ENCODE data around the gene KDM4C. TPM values are rescaled to one million over a fixed set of nuclear protein-coding genes. Genes with fewer than 3 reads are reported as not detected.

Gene KDM4C
- total RNA-seq, 1 experiment from 2014 or later: 16.8 TPM

DNA sequence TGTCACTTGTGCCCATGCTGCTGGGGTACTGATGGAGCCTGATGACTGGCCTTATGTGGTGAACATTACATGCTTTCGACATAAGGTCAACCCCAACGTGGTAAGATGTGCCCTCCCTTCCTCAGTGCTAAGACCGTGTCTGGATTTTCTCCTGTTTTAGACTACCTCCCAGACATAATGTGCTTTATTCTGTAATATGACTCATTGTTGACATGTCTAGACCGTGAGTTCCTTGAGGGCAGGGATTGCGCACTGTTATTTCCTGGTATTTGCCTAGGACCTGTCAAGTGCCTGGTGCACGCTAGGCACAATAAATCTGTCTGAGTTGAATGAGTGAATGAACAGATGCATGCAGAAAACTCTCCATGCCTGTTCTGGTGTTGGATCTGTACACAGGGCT lies 346.0 kb downstream of the KDM4C start:
- Histone ChIP-seq H3K27ac (ENCODE audit: low read depth, low read length) (no peak overlapping the region), H3K27me3 (ENCODE audit: insufficient read depth, low read length) (no peaks in the 10 kb centered on the region), H4K20me1 (ENCODE audit: insufficient read depth) (no peaks in the 10 kb centered on the region), H3K36me3 (ENCODE audit: control insufficient read depth in 1 of 2, insufficient read depth in 2 of 2, low read length in 2 of 2) (no peaks in the 10 kb centered on the region), H3K4me2 (ENCODE audit: low read length) (no peak overlapping the region), H3K9ac (ENCODE audit: low read length) (no peak overlapping the region), H3K9me3 (ENCODE audit: control insufficient read depth in 1 of 2, insufficient read depth in 1 of 2, low read depth in 1 of 2, low read length in 2 of 2) (no peaks in the 10 kb centered on the region), H3K79me2 (ENCODE audit: insufficient read depth, low read length) (no peaks in the 10 kb centered on the region), H2AFZ (ENCODE audit: low read depth, low read length, poor library complexity, severe bottlenecking) (no peak overlapping the region), H3K4me3 (replicated peaks in 1 of 2; ENCODE audit: low read depth in 1 of 2, low read length in 2 of 2) (no peak overlapping the region), H3K9me2 (ENCODE audit: insufficient read depth) (no peaks in the 10 kb centered on the region), H3K4me1 (ENCODE audit: control insufficient read depth in 1 of 2, insufficient read depth in 2 of 2, low read length in 2 of 2) (no peaks in the 10 kb centered on the region)
- no peak for TF ChIP-seq FOSL1 (IDR thresholded peaks at IDR 0.05; ENCODE audit: low read depth)
- TF ChIP-seq, protein P1, sequence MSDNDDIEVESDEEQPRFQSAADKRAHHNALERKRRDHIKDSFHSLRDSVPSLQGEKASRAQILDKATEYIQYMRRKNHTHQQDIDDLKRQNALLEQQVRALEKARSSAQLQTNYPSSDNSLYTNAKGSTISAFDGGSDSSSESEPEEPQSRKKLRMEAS (IDR thresholded peaks at IDR 0.05): no peak
- TF ChIP-seq EZH2phosphoT487 (IDR thresholded peaks at IDR 0.05; ENCODE audit: borderline replicate concordance): no peak
- TF ChIP-seq, protein P2, sequence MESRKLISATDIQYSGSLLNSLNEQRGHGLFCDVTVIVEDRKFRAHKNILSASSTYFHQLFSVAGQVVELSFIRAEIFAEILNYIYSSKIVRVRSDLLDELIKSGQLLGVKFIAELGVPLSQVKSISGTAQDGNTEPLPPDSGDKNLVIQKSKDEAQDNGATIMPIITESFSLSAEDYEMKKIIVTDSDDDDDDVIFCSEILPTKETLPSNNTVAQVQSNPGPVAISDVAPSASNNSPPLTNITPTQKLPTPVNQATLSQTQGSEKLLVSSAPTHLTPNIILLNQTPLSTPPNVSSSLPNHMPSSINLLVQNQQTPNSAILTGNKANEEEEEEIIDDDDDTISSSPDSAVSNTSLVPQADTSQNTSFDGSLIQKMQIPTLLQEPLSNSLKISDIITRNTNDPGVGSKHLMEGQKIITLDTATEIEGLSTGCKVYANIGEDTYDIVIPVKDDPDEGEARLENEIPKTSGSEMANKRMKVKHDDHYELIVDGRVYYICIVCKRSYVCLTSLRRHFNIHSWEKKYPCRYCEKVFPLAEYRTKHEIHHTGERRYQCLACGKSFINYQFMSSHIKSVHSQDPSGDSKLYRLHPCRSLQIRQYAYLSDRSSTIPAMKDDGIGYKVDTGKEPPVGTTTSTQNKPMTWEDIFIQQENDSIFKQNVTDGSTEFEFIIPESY (IDR thresholded peaks at IDR 0.05; ENCODE audit: extremely low read depth, insufficient replicate concordance, low read length): no peak
- ChIA-PET RAD21 (ENCODE audit: low non-redundant PET in 1 of 2, low total read pairs in 2 of 2, uncharacterized antibody in 2 of 2, unreplicated experiment in 2 of 2) (no interaction called here), POLR2A (no interaction called here), CTCF (no interaction called here)
- intact Hi-C loops (cut with micrococcal nuclease): no loop called here
- ATAC-seq (no peak), DNase-seq (ENCODE audit: low read depth, low spot score) (no peak)
- no TSS peak for BruUV-seq (replicated peaks)

DNA sequence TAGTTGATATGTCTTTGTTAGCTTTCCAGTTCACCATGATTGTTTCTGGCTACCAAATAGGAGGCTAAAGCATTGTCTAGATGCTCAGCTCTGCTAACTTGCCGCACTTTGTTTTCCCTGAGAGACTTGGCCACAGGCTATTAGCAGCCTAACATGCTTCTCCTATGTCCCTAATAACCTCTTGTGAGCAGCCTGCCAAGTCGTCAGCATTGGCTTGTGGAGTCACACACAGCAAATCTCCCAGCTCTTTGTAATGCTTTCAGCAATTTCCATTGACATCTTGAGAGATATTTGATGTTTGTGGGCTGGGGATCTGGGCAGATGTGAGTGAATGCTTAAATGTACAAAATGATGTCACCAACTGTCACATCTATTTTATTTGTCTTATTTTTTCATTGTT lies 346.9 kb downstream of the KDM4C start:
- POLR2A ChIA-PET: no interaction called here
- no peak overlapping the region for H2AFZ ChIP-seq (ENCODE audit: low read depth, low read length, poor library complexity, severe bottlenecking)
- no peak for ATAC-seq

More for the DNA sequence above, 346.9 kb downstream of the KDM4C start:
- Histone ChIP-seq H3K9me2 (ENCODE audit: insufficient read depth) (no peaks in the 10 kb centered on the region), H3K4me2 (ENCODE audit: low read length) (no peak overlapping the region), H3K27ac (ENCODE audit: low read depth, low read length) (no peak overlapping the region), H3K9ac (ENCODE audit: low read length) (no peak overlapping the region), H3K79me2 (ENCODE audit: insufficient read depth, low read length) (no peaks in the 10 kb centered on the region), H3K4me1 (ENCODE audit: control insufficient read depth in 1 of 2, insufficient read depth in 2 of 2, low read length in 2 of 2) (no peaks in the 10 kb centered on the region), H3K36me3 (ENCODE audit: control insufficient read depth in 1 of 2, insufficient read depth in 2 of 2, low read length in 2 of 2) (no peaks in the 10 kb centered on the region), H3K9me3 (ENCODE audit: control insufficient read depth in 1 of 2, insufficient read depth in 1 of 2, low read depth in 1 of 2, low read length in 2 of 2) (no peaks in the 10 kb centered on the region), H3K27me3 (ENCODE audit: insufficient read depth, low read length) (no peaks in the 10 kb centered on the region), H3K4me3 (replicated peaks in 1 of 2; ENCODE audit: low read depth in 1 of 2, low read length in 2 of 2) (no peak overlapping the region), H4K20me1 (ENCODE audit: insufficient read depth) (no peaks in the 10 kb centered on the region)
- CTCF ChIA-PET: no interaction called here
- intact Hi-C loops (cut with micrococcal nuclease): no loop called here
- DNase-seq (ENCODE audit: low read depth, low spot score): no peak
- BruUV-seq (replicated peaks): no TSS peak
- RAD21 ChIA-PET (ENCODE audit: low non-redundant PET in 1 of 2, low total read pairs in 2 of 2, uncharacterized antibody in 2 of 2, unreplicated experiment in 2 of 2): no interaction called here
- TF ChIP-seq EZH2phosphoT487 (IDR thresholded peaks at IDR 0.05; ENCODE audit: borderline replicate concordance) (no peak), ELF1 (IDR thresholded peaks at IDR 0.05; ENCODE audit: borderline replicate concordance, low read depth) (no peak), CEBPB (IDR thresholded peaks at IDR 0.05; ENCODE audit: low read depth) (no peak), RAD21 (IDR thresholded peaks at IDR 0.05; ENCODE audit: low read depth) (no peak), SIN3A (IDR thresholded peaks at IDR 0.05; ENCODE audit: low read depth) (no peak), EGR1 (IDR thresholded peaks at IDR 0.05; ENCODE audit: low read depth) (no peak), ZNF274 (IDR thresholded peaks at IDR 0.05; ENCODE audit: low read depth, low read length) (no peak), EZH2 (IDR thresholded peaks at IDR 0.05) (no peak), SP1 (IDR thresholded peaks at IDR 0.05; ENCODE audit: low read depth) (no peak), FOSL1 (IDR thresholded peaks at IDR 0.05; ENCODE audit: low read depth) (no peak)
- TF ChIP-seq, protein P1 (IDR thresholded peaks at IDR 0.05): no peak
- TF ChIP-seq, protein P3, sequence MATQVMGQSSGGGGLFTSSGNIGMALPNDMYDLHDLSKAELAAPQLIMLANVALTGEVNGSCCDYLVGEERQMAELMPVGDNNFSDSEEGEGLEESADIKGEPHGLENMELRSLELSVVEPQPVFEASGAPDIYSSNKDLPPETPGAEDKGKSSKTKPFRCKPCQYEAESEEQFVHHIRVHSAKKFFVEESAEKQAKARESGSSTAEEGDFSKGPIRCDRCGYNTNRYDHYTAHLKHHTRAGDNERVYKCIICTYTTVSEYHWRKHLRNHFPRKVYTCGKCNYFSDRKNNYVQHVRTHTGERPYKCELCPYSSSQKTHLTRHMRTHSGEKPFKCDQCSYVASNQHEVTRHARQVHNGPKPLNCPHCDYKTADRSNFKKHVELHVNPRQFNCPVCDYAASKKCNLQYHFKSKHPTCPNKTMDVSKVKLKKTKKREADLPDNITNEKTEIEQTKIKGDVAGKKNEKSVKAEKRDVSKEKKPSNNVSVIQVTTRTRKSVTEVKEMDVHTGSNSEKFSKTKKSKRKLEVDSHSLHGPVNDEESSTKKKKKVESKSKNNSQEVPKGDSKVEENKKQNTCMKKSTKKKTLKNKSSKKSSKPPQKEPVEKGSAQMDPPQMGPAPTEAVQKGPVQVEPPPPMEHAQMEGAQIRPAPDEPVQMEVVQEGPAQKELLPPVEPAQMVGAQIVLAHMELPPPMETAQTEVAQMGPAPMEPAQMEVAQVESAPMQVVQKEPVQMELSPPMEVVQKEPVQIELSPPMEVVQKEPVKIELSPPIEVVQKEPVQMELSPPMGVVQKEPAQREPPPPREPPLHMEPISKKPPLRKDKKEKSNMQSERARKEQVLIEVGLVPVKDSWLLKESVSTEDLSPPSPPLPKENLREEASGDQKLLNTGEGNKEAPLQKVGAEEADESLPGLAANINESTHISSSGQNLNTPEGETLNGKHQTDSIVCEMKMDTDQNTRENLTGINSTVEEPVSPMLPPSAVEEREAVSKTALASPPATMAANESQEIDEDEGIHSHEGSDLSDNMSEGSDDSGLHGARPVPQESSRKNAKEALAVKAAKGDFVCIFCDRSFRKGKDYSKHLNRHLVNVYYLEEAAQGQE (IDR thresholded peaks at IDR 0.05; ENCODE audit: low read depth): no peak
- TF ChIP-seq, protein P4, sequence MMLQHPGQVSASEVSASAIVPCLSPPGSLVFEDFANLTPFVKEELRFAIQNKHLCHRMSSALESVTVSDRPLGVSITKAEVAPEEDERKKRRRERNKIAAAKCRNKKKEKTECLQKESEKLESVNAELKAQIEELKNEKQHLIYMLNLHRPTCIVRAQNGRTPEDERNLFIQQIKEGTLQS (IDR thresholded peaks at IDR 0.05): no peak
